HK-2 (cell line): Measurements from ENCODE around the gene PHF3.
"Not testable (repeated sequence)": the region's sequence is repeated elsewhere in the genome, so short reads cannot be mapped to it uniquely, and the experiment has no call there.

Experiments used
- DNase-seq: peaks from one replicate; pipeline ENCODE4 v3.0.0-alpha.2; 2018; ENCODE audit not compliant: unreplicated experiment

The PHF3 gene

DNA sequence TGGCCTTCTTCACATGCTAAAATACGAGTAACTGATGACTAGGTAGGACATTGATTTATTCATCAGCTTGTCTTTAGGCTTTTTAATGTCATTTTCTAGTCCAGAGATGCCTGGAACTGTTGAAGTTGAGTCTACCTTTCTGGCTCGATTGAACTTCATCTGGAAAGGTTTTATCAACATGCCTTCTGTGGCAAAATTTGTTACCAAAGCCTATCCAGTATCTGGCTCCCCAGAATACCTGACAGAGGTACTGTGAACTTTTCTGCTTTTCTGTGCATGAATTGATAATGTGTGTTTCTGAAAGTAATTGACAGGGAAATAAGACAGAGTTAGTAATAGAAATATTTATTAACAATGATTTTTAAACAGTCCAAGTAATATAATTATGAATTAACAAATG lies 71.0 kb downstream of the PHF3 start:
- no peak for DNase-seq

GRCh38 chr6:63708631-63709030 lies 73.0 kb downstream of the PHF3 start:
- no peak for DNase-seq

DNA sequence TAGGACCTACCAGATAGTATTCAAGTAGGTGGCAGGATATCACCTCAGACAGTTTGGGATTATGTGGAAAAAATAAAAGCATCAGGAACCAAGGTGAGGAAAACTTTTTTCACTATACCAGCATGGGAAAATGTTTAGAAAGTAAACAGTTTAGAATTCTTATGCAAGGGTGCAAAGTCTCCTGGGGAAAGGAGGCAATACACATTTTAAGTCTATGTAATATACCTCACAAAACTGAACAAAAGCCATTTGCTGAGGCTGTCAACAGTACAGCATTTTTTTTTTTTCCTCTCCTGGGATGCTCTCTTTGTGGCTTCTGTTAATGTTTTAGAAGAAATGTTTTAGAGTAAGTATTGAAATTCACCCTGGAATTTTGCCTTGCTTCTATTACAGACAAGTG lies 73.5 kb downstream of the PHF3 start:
- no peak for DNase-seq

GRCh38 chr6:63713332-63713731 lies 77.7 kb downstream of the PHF3 start:
- DNase-seq, result no peak

GRCh38 chr6:63714091-63714490 lies 78.5 kb downstream of the PHF3 start:
- no peak for DNase-seq

DNA sequence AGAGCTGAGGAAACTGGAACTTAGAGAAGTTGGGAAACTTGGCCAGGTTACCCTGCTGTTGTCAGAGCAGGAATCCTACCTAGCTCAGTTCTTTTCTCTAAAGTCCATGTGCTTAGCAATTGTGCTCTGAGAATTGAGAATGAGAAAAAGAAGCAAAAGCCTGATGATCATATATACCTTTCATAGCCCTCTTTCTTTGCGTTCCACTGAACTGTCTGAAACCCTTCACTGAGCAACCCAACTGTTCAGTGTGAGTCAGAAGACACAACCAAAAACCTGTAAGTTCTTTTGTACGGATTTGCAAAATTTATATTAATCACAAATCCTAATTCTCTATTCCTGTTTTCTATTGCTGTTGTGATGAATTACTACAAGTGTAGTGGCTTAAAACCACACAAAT lies 80.6 kb downstream of the PHF3 start:
- DNase-seq, result no peak

DNA sequence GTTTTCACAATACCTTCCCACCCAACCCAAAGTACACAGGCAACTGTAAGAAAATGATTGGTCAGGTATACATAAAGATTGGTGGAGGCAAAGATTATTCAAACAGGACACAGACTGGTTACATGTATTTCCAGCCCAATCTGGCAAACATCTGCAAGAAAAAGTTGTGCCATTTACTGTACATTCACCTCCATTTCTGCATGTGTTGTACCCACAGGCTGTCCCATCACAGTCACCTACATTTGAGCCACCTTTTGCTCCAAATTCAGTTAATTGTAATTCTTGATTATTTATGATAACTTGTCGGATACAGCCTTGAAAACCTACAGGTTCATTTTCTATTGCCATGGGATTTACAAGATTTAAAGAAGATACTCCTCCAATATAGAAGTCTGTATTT lies 85.6 kb downstream of the PHF3 start:
- DNase-seq, result no peak

DNA sequence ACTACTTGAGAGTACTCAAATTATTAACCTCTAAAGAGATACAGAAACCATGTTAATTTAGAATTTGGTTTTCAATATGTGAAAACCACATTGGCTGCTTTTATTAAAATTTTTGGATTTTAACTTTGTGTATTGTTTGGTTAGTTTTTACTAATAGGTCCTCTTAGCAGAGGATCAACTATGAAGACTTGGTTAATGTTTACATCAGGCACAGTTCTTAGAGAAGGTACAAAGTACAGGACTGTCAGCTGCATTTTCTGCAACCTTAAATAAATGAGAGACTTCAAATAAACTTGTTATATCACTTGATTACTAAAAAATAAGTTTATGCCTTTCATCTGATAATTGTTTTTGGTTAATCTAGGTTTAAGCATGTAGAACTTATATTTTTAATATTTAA lies 89.1 kb downstream of the PHF3 start:
- DNase-seq, result no peak

- DNase-seq, result no peak
These were observed 94.7 kb downstream of the PHF3 start for GRCh38 chr6:63730311-63730710.

GRCh38 chr6:63731930-63732329 lies 96.3 kb downstream of the PHF3 start:
- no peak for DNase-seq

GRCh38 chr6:63732336-63732735 lies 96.7 kb downstream of the PHF3 start:
- no peak for DNase-seq

- DNase-seq, result no peak
These were observed 99.3 kb downstream of the PHF3 start for GRCh38 chr6:63734923-63735322.

DNA sequence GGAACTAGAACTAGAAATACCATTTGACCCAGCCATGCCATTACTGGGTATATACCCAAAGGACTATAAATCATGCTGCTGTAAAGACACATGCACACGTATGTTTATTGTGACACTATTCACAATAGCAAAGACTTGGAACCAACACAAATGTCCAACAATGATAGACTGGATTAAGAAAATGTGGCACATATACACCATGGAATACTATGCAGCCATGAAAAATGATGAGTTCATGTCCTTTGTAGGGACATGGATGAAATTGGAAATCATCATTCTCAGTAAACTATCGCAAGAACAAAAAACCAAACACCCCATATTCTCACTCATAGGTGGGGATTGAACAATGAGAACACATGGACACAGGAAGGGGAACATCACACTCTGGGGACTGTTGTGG lies 102.6 kb downstream of the PHF3 start:
- DNase-seq, result not testable (repeated sequence)

- no peak for DNase-seq
These were observed 103.6 kb downstream of the PHF3 start for GRCh38 chr6:63739094-63739687.

DNA sequence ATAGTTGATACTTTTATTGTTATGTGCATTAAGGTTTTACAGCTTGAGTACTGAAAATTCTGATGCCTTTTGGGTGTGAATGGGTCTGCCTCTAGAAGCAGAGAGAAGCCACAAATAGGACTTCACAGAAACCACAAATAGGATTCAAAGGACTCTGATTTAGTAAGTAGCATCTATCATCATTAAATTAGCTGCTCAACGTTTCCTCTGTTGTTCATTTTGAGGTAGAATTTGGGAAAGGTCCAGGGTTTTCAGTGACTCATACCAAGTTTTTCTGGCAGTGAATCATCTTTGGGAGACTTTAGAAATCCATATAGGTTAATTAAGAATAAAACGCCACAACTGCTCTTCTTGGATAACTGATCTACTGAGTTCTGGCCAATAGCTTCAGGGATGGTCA lies 105.1 kb downstream of the PHF3 start:
- no peak for DNase-seq

- DNase-seq, result no peak
These were observed 106.5 kb downstream of the PHF3 start for GRCh38 chr6:63742060-63742459.

- DNase-seq, result no peak
These were observed 108.1 kb downstream of the PHF3 start for GRCh38 chr6:63743691-63744090.

- no peak for DNase-seq
These were observed 109.2 kb downstream of the PHF3 start for GRCh38 chr6:63744810-63745209.

DNA sequence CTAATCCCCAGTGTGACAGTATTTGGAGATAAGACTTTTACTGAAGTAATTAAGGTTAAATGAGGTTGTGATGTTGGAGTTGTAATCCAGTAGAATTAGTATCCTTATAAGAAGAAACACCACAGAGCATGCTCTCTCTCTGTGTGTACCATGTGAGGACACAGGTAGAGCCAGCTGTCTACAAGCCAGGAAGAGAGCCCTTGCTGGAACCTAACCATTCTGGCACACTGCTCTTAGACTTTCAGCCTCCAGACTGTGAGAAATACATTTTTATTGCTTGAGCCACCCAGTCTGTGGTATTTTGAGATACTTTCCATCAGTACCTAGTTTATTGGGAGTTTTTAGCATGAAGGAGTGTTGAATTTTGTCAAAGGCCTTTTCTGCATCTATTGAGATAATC lies 110.2 kb downstream of the PHF3 start:
- DNase-seq, result no peak

DNA sequence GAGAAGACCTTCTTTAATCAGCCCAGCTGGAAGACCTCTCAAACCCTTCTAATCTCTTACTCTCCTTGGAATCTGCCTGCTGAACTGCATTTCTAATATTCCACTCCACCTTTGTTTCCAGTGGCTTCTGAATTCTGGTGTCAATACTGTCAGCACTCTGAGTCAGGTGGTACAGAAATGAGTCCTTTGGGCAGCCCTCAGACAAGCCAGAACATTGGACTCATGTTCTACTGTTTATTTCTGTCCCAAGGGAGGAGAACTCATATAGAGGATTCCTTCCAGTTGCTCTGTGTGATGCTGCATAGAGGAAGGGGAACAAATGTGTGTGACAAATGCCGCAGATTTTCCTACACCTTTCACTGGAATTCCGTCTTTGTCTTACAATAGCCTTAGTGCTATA lies 114.8 kb downstream of the PHF3 start:
- DNase-seq, result no peak

DNA sequence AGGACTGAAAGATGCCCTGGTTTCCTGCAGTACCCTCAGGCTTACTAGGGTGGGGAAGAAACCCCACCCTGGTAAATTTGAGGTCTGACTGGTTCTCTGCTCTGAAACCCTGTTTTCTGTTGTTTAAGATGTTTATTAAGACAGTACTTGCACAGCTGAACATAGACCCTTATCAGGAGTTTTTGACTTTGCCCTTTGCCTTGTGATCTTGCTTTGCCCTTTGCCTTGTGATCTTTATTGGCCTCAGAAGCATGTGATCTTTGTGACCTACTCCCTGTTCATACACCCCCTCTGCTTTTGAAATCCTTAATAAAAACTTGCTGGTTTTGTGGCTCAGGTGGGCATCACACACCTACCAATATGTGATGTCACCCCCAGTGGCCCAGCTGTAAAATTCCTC lies 121.7 kb downstream of the PHF3 start:
- DNase-seq, result not testable (repeated sequence)

- DNase-seq, result no peak
These were observed 122.2 kb downstream of the PHF3 start for GRCh38 chr6:63757826-63758225.

DNA sequence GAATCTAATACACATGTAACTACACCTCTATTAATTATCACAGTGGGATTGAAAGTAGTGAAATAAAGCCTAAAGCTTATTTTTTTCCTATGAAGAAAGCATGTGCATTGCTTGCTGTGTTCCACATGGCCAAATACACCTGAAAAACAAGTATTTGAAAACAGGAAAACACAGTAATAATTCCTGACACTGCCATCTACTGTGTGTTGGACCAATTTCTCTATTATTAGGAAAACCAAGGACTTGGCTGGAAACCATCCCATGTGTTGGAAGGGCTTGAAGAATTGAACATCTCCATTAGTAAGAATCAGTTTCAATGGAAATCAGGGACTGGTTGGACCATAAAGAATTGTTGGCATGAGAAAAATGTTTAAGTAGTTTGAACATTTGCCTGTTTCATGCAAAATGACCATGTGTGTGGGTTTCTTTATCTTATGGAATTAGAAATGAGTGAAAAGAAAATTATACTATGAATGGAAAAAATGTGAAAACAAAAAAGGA lies 124.1 kb downstream of the PHF3 start:
- no peak for DNase-seq

DNA sequence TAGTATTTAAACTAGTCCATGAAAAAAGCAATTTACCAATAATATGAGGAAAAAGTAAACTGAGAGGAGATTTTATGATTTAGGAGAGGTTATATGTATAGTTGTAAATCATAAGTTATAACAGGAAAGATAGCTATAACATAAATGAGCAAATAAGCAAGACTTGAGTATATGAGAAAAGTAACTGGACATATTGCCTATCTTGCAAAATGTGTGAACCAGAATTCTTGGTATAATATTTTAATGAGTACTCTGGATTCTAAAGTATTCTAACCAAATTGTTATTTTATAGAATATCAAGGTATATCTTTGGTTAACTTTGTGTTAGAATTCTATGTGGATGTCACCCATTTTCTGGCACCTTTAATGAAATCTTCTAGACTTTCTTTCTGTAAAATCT lies 124.6 kb downstream of the PHF3 start:
- DNase-seq, result no peak
